Fibroblast of skin of abdomen (primary cell): ENCODE measurements around the gene NEK1.

Experiments
- DNase-seq: peaks from one replicate; pipeline ENCODE4 v3.0.0-alpha.2; 2013

NEK1 gene

GRCh38 chr4:169361756-169362155 is 250.6 kb downstream of the NEK1 start:
- DNase-seq, result no peak

- DNase-seq, result no peak
Measured at GRCh38 chr4:169359961-169360360, 252.4 kb downstream of the NEK1 start.

GRCh38 chr4:169352360-169352759 is 260.0 kb downstream of the NEK1 start:
- DNase-seq, result no peak

- no peak for DNase-seq
Measured at GRCh38 chr4:169351872-169352271, 260.5 kb downstream of the NEK1 start.

GRCh38 chr4:169348541-169348940 is 263.8 kb downstream of the NEK1 start:
- DNase-seq, result no peak

- DNase-seq, result no peak
Measured at GRCh38 chr4:169346840-169347239, 265.5 kb downstream of the NEK1 start.

- DNase-seq, result peak; percentile 69
Measured at GRCh38 chr4:169345316-169345721, 267.1 kb downstream of the NEK1 start.
